ENCODE results near the gene SH2D6.

DNA sequence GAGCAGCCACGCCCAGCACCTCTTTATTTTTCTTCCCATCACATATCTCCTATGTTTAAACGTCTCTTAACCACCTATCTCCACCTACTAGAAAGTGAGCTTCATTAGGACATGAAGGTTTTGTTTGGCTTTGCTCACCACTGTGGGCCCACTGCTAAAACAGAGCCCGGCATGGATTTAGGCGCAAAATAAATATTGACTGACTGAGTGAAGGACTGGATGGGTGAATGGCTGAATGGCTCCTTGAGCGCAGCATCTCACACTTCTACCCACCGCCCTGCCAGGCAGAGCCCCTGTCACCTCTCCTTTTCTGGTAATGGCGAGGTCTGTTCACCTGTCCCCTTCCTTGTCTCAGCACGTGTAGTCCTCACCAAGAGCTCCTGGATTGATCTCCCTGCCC, 18.5 kb upstream of the SH2D6 start:
- TF ChIP-seq, protein P1, sequence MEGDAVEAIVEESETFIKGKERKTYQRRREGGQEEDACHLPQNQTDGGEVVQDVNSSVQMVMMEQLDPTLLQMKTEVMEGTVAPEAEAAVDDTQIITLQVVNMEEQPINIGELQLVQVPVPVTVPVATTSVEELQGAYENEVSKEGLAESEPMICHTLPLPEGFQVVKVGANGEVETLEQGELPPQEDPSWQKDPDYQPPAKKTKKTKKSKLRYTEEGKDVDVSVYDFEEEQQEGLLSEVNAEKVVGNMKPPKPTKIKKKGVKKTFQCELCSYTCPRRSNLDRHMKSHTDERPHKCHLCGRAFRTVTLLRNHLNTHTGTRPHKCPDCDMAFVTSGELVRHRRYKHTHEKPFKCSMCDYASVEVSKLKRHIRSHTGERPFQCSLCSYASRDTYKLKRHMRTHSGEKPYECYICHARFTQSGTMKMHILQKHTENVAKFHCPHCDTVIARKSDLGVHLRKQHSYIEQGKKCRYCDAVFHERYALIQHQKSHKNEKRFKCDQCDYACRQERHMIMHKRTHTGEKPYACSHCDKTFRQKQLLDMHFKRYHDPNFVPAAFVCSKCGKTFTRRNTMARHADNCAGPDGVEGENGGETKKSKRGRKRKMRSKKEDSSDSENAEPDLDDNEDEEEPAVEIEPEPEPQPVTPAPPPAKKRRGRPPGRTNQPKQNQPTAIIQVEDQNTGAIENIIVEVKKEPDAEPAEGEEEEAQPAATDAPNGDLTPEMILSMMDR (IDR thresholded peaks at IDR 0.05) = no peak
- TF ChIP-seq POLR2A (IDR thresholded peaks at IDR 0.05) = no peak

All from heart left ventricle (tissue), 13 donors.